Neural cell (in vitro differentiated cells): ENCODE results near the gene HIVEP2. TPM values are rescaled to one million over a fixed set of nuclear protein-coding genes. Genes with fewer than 3 reads are reported as not detected.

Source experiments
- H2AFZ ChIP-seq: fragments of 200-600, 300-800 bp; sonication (generic), shearing (Covaris generic); 2 replicates; pipeline ENCODE4 v1.6.0; 2014; ENCODE audit warnings: low read depth, mild to moderate bottlenecking, antibody characterized with exemption, low read length, moderate library complexity
- H3F3A ChIP-seq: fragments of 200-600 bp; shearing (Covaris generic); 2 replicates; pipeline ENCODE4 v1.6.1; 2016; ENCODE audit warnings: mild to moderate bottlenecking, moderate library complexity, mixed read lengths, antibody characterized with exemption, low read length; ENCODE audit not compliant: insufficient read depth, poor library complexity, severe bottlenecking
- H3K27ac ChIP-seq: fragments of 200-600, 300-800 bp; sonication (generic), shearing (Covaris generic); 2 replicates; pipeline ENCODE4 v1.5.1; 2014; ENCODE audit warnings: mild to moderate bottlenecking, low read length, moderate library complexity
- H3K27me3 ChIP-seq: fragments of 300-800, 200-600 bp; sonication (generic), shearing (Covaris generic); 2 replicates; pipeline ENCODE4 v1.6.0; 2014; ENCODE audit warnings: mild to moderate bottlenecking, low read depth, low read length, moderate library complexity; ENCODE audit not compliant: insufficient read depth
- H3K36me3 ChIP-seq: fragments of 300-800, 200-600 bp; sonication (generic), shearing (Covaris generic); 2 replicates; pipeline ENCODE4 v1.5.1; 2014; ENCODE audit warnings: mild to moderate bottlenecking, antibody characterized with exemption, low read length, moderate library complexity; ENCODE audit not compliant: insufficient read depth
- H3K4me2 ChIP-seq: fragments of 300-800, 200-600 bp; sonication (generic), shearing (Covaris generic); 2 replicates; pipeline ENCODE4 v1.6.0; 2014; ENCODE audit warnings: mild to moderate bottlenecking, low read length
- H3K4me3 ChIP-seq: fragments of 300-800, 200-600 bp; sonication (generic), shearing (Covaris generic); 2 replicates; pipeline ENCODE4 v1.5.1; 2014; ENCODE audit warnings: mild to moderate bottlenecking, low read length, moderate library complexity
- H3K79me2 ChIP-seq: fragments of 200-600 bp; shearing (Covaris generic); replicated peaks from 2 replicates; pipeline ENCODE4 v1.6.0; 2014; ENCODE audit warnings: mild to moderate bottlenecking, low read length, moderate library complexity; ENCODE audit not compliant: insufficient read depth
- H3K9ac ChIP-seq: fragments of 300-800, 200-600 bp; sonication (generic), shearing (Covaris generic); 2 replicates; pipeline ENCODE4 v1.6.1; 2016; ENCODE audit warnings: mild to moderate bottlenecking, low read length, mixed read lengths
- H3K9me2 ChIP-seq: fragments of 200-600 bp; shearing (Covaris generic); 2 replicates; pipeline ENCODE4 v1.6.1; 2016; ENCODE audit warnings: mild to moderate bottlenecking, low read length, mixed read lengths; ENCODE audit not compliant: insufficient read depth
- H3K9me3 ChIP-seq: fragments of 200-600, 300-800 bp; sonication (generic), shearing (Covaris generic); 2 replicates; pipeline ENCODE4 v1.6.1; 2016; ENCODE audit warnings: mild to moderate bottlenecking, mixed run types, low read length, moderate library complexity, mixed read lengths
- H4K20me1 ChIP-seq: fragments of 200-600 bp; shearing (Covaris generic); 2 replicates; pipeline ENCODE4 v1.6.1; 2016; ENCODE audit warnings: mild to moderate bottlenecking, mixed run types; ENCODE audit not compliant: insufficient read depth
- EP300 ChIP-seq: fragments of 450-650 bp; conservative IDR thresholded peaks from 2 replicates; pipeline ENCODE4 v1.6.1; 2014; ENCODE audit warnings: antibody characterized with exemption, mild to moderate bottlenecking, moderate library complexity; ENCODE audit not compliant: poor library complexity, severe bottlenecking
- EZH2 ChIP-seq: fragments of 200-600, 300-800 bp; shearing (Covaris generic), sonication (generic); IDR thresholded peaks from 2 replicates; pipeline ENCODE4 v1.6.1; 2014; ENCODE audit warnings: antibody characterized with exemption, low read length, borderline replicate concordance, mild to moderate bottlenecking; ENCODE audit not compliant: insufficient read depth, poor library complexity, severe bottlenecking
- MXI1 ChIP-seq: fragments of 450-650 bp; conservative IDR thresholded peaks from 2 replicates; pipeline ENCODE4 v1.6.1; 2014; ENCODE audit warnings: antibody characterized with exemption, mild to moderate bottlenecking; ENCODE audit not compliant: poor library complexity, severe bottlenecking
- POLR2AphosphoS5 ChIP-seq: IDR thresholded peaks from 2 replicates; pipeline ENCODE4 v1.6.1; 2012
- RAD21 ChIP-seq: fragments of 450-650 bp; conservative IDR thresholded peaks from 2 replicates; pipeline ENCODE4 v1.6.1; 2014; ENCODE audit warnings: antibody characterized with exemption, mild to moderate bottlenecking, moderate library complexity
- SMC3 ChIP-seq: fragments of 450-650 bp; conservative IDR thresholded peaks from 2 replicates; pipeline ENCODE4 v1.6.1; 2014; ENCODE audit warnings: antibody characterized with exemption, mild to moderate bottlenecking, moderate library complexity; ENCODE audit not compliant: poor library complexity
- TAF1 ChIP-seq: IDR thresholded peaks from 2 replicates; pipeline ENCODE4 v1.6.1; 2012; ENCODE audit warnings: low read depth
- polyA plus RNA-seq: library from polyadenylated mRNA; depleted of rRNA; stranded (reverse); fragments of >200 nt; gene quantifications from 2 replicates; pipeline ENCODE4 v1.2.3, GENCODE V29; 2014
- TF ChIP-seq, protein P1 (sequence below): fragments of 450-650 bp; IDR thresholded peaks from 2 replicates; pipeline ENCODE4 v1.5.1; 2014; ENCODE audit warnings: antibody characterized with exemption, mild to moderate bottlenecking, moderate library complexity; ENCODE audit not compliant: poor library complexity, severe bottlenecking
- TF ChIP-seq, protein P2 (sequence below): IDR thresholded peaks from 2 replicates; pipeline ENCODE4 v1.6.1; 2012; ENCODE audit warnings: borderline replicate concordance

Gene HIVEP2
- polyA plus RNA-seq, 1 donor from 2014 or later: 6.0 TPM

GRCh38 chr6:142903812-142904211 lies 41.2 kb downstream of the HIVEP2 start:
- H3K36me3 ChIP-seq: no peaks in the 10 kb centered on the region
- no peak overlapping the region for H2AFZ ChIP-seq
- no peaks in the 10 kb centered on the region for H4K20me1 ChIP-seq
- peaks cover 7% of the 10 kb centered on the region for H3K79me2 ChIP-seq
- no peak overlapping the region for H3K4me3 ChIP-seq
- H3K9me3 ChIP-seq: no peaks in the 10 kb centered on the region
- H3K4me2 ChIP-seq: no peak overlapping the region
- H3K27me3 ChIP-seq: no peaks in the 10 kb centered on the region
- H3F3A ChIP-seq: no peaks in the 10 kb centered on the region
- H3K9ac ChIP-seq: no peak overlapping the region
- no peak overlapping the region for H3K27ac ChIP-seq
- H3K9me2 ChIP-seq: no peaks in the 10 kb centered on the region
- TF ChIP-seq EP300 (no peak), SMC3 (no peak), MXI1 (no peak), EZH2 (no peak), TAF1 (no peak), POLR2AphosphoS5 (no peak), RAD21 (no peak)
- TF ChIP-seq, protein P1, sequence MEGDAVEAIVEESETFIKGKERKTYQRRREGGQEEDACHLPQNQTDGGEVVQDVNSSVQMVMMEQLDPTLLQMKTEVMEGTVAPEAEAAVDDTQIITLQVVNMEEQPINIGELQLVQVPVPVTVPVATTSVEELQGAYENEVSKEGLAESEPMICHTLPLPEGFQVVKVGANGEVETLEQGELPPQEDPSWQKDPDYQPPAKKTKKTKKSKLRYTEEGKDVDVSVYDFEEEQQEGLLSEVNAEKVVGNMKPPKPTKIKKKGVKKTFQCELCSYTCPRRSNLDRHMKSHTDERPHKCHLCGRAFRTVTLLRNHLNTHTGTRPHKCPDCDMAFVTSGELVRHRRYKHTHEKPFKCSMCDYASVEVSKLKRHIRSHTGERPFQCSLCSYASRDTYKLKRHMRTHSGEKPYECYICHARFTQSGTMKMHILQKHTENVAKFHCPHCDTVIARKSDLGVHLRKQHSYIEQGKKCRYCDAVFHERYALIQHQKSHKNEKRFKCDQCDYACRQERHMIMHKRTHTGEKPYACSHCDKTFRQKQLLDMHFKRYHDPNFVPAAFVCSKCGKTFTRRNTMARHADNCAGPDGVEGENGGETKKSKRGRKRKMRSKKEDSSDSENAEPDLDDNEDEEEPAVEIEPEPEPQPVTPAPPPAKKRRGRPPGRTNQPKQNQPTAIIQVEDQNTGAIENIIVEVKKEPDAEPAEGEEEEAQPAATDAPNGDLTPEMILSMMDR: no peak
- TF ChIP-seq, protein P2, sequence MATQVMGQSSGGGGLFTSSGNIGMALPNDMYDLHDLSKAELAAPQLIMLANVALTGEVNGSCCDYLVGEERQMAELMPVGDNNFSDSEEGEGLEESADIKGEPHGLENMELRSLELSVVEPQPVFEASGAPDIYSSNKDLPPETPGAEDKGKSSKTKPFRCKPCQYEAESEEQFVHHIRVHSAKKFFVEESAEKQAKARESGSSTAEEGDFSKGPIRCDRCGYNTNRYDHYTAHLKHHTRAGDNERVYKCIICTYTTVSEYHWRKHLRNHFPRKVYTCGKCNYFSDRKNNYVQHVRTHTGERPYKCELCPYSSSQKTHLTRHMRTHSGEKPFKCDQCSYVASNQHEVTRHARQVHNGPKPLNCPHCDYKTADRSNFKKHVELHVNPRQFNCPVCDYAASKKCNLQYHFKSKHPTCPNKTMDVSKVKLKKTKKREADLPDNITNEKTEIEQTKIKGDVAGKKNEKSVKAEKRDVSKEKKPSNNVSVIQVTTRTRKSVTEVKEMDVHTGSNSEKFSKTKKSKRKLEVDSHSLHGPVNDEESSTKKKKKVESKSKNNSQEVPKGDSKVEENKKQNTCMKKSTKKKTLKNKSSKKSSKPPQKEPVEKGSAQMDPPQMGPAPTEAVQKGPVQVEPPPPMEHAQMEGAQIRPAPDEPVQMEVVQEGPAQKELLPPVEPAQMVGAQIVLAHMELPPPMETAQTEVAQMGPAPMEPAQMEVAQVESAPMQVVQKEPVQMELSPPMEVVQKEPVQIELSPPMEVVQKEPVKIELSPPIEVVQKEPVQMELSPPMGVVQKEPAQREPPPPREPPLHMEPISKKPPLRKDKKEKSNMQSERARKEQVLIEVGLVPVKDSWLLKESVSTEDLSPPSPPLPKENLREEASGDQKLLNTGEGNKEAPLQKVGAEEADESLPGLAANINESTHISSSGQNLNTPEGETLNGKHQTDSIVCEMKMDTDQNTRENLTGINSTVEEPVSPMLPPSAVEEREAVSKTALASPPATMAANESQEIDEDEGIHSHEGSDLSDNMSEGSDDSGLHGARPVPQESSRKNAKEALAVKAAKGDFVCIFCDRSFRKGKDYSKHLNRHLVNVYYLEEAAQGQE: no peak

- Histone ChIP-seq H3K9ac (no peak overlapping the region), H3K36me3 (no peaks in the 10 kb centered on the region), H2AFZ (no peak overlapping the region), H3K4me3 (no peak overlapping the region), H4K20me1 (no peaks in the 10 kb centered on the region), H3F3A (no peaks in the 10 kb centered on the region), H3K9me3 (no peaks in the 10 kb centered on the region), H3K79me2 (peaks cover 7% of the 10 kb centered on the region), H3K27ac (no peak overlapping the region), H3K4me2 (no peak overlapping the region), H3K9me2 (no peaks in the 10 kb centered on the region), H3K27me3 (no peaks in the 10 kb centered on the region)
- TF ChIP-seq POLR2AphosphoS5 (no peak), RAD21 (no peak)
- TF ChIP-seq, protein P2: no peak
Observed at GRCh38 chr6:142902636-142903053, 42.3 kb downstream of the HIVEP2 start.
